ENCODE measurements around the gene GTF2H3.

GTF2H3 gene

GRCh38 chr12:123645878-123646277 lies 12.2 kb downstream of the GTF2H3 start:
- DNase-seq (ENCODE audit: low read depth) = no peak

DNA sequence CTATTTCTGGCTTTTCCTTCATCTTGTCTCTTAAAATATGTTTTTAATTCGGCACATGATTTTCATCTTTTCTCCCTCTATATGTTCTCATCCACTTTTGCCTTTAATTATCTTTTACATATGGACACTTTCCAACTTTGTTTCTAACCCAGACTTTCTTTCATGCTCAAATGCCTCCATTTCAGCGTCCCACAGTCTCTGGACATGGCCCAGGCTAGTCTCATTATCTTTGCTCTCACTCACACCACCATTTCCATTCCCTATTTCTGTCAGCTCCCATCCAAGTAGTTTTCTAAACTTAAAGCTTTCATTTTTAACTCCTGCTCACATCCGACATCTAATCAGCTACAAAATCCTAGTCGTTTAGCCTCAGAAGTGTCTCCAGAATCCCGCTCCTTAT lies 14.8 kb downstream of the GTF2H3 start:
- DNase-seq (ENCODE audit: low read depth) = no peak

GRCh38 chr12:123654129-123654701 lies 20.6 kb downstream of the GTF2H3 start:
- no peak for DNase-seq (ENCODE audit: low read depth)

GRCh38 chr12:123655420-123655819 lies 21.8 kb downstream of the GTF2H3 start:
- DNase-seq (ENCODE audit: low read depth) = no peak

GRCh38 chr12:123656392-123656791 lies 22.8 kb downstream of the GTF2H3 start:
- no peak for DNase-seq (ENCODE audit: low read depth)

GRCh38 chr12:123657211-123657610 lies 23.6 kb downstream of the GTF2H3 start:
- no peak for DNase-seq (ENCODE audit: low read depth)

- no peak for DNase-seq (ENCODE audit: low read depth)
Observed at GRCh38 chr12:123659996-123660727, 26.5 kb downstream of the GTF2H3 start.

- DNase-seq (ENCODE audit: low read depth) = no peak
Observed at GRCh38 chr12:123667771-123668170, 34.1 kb downstream of the GTF2H3 start.

DNA sequence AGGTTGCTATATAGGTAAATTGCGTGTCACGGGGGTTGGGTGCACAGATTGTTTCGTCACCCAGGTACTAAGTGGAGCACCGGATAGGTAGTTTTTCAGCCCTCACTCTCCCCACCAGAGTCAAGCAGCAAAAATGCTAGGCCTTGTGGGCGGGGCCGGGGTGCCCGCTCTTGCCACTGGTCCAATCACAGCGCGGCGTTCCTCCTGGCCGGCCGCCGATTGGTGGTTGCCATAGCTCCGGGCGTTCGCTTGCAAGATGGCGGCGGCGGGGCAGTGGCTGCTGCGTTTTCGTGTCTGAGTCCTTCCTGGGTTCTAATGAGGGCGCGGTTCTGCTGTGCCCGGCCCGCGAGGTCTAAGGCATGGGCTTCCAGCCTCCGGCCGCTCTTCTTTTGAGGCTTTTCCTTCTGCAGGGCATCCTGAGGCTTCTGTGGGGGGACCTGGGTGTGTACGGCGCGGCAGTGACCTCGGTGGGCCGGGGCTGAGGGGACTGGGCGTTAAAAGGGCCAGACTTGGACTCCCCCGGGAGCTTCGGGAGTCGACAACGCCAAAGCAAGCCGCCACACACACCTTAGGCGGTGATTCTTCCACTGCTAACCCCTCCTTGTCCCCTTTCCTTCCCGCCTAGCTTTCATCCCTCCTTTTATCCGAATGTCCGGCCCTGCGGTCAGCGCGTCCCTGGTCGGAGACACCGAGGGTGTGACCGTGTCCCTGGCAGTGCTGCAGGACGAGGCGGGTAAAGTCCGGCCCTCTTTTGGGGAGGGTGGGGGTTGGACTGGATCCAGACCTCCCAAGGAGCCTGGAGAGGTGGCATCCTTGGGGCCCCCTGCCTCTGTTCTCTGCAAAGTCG lies 37.5 kb downstream of the GTF2H3 start, which contains the start of gene TCTN2:
TSS of gene TCTN2 (plus strand) at position 232 of the 847 bp plus-strand sequence. CDS start at position 360, 128 bp downstream.
- peak; percentile 93 for DNase-seq (ENCODE audit: low read depth)

DNA sequence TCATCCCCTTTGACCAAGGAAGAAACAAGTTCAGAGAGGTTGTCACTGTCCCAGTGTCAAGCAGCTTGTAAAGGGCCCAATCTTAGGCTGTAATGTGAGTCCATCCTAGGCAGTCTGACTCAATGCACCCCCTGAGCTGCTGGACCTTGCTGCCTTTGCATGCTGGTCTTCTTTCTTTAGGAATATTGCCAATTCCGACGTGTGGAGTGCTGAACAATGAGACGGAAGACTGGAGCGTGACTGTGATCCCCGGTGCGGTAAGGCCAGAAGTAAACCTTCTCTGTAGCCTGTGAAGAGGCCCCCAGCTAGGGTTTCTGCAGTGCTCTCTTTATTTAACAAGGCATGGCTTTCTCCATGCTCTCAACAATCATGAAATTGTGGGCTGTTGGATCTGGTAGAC lies 38.2 kb downstream of the GTF2H3 start:
- no peak for DNase-seq (ENCODE audit: low read depth)

GRCh38 chr12:123675436-123675835 lies 41.8 kb downstream of the GTF2H3 start:
- no peak for DNase-seq (ENCODE audit: low read depth)

GRCh38 chr12:123676616-123677320 lies 43.1 kb downstream of the GTF2H3 start:
- DNase-seq (ENCODE audit: low read depth) = no peak

DNA sequence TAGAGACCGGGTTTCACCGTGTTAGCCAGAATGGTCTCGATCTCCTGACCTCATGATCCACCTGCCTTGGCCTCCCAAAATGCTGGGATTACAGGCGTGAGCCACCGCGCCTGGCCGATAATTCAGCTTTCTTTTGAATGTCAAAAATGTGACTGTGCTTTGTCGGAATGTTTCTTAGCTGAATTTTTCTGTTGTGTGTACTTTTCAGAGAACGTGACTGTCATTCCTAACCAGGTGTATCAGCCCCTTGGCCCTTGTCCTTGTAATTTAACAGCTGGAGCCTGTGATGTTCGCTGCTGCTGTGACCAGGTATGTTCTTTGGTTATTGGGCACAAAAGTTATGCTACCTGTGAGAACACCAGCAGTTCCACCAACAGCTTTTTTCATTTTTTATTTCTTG lies 45.4 kb downstream of the GTF2H3 start:
- no peak for DNase-seq (ENCODE audit: low read depth)

- no peak for DNase-seq (ENCODE audit: low read depth)
Observed at GRCh38 chr12:123681605-123682004, 48.0 kb downstream of the GTF2H3 start.

GRCh38 chr12:123683964-123684363 lies 50.3 kb downstream of the GTF2H3 start:
- no peak for DNase-seq (ENCODE audit: low read depth)

DNA sequence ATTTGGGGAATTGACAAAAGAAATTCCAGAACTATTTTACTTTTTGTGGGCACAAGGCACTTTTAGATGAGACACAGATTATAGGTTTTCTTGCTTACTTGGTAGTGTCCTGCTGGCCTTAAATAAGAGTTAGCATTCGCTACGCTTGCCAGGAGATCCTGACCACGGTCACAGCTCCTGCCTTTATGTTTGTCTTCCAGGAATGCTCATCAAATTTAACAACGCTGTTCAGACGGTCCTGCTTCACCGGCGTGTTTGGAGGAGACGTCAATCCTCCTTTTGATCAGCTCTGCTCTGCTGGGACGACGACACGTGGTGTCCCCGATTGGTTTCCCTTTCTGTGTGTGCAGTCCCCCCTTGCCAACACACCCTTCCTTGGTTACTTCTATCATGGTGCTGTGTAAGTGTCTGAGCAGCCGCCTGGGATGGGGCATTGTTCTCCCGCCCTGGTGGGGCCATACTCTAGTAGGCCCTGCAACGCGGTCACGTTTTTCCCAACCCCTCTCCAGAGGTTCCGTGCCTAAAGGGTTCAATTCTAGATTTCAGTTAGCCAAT lies 53.1 kb downstream of the GTF2H3 start:
- DNase-seq (ENCODE audit: low read depth) = no peak

- DNase-seq (ENCODE audit: low read depth) = no peak
Observed at GRCh38 chr12:123690191-123690840, 56.7 kb downstream of the GTF2H3 start.

- DNase-seq (ENCODE audit: low read depth) = no peak
Observed at GRCh38 chr12:123696207-123696606, 62.6 kb downstream of the GTF2H3 start.

DNA sequence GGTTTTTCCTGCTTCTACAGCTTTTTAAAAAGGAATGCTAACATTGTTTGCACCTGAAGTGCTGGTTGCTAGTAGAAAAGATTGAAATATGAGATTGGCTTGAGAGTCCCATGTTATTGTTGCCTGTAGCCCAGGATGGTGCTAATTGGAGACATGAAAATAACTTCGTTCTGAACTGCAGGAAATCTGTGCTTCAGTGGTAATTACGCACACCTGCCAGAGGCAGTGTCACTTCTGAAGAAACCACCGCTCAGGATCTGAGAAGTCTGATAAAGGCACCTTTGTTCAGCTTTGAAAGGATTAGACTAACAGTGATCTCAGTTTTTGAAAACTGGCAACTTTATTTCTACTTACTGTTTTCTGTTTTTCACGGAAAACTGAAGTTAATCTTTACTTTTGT lies 63.0 kb downstream of the GTF2H3 start:
- DNase-seq (ENCODE audit: low read depth) = no peak

DNA sequence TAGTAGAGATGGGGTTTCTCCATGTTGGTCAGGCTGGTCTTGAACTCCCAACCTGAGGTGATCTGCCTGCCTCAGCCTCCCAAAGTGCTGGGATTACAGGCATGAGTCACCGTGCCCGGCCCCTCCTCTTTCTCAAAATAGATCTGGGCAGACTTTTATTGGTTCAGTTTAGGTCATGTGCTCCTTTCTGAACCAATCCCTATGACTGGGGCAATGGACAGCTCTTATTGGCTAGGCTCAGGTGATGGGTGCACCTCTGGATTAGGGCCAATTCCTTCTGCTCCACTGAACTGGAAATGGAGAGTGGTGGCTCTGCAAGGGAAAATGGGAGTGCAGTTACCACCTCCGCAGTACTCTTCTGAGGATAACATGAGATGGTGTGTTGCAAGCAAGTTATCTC lies 72.3 kb downstream of the GTF2H3 start:
- no peak for DNase-seq (ENCODE audit: low read depth)

DNA sequence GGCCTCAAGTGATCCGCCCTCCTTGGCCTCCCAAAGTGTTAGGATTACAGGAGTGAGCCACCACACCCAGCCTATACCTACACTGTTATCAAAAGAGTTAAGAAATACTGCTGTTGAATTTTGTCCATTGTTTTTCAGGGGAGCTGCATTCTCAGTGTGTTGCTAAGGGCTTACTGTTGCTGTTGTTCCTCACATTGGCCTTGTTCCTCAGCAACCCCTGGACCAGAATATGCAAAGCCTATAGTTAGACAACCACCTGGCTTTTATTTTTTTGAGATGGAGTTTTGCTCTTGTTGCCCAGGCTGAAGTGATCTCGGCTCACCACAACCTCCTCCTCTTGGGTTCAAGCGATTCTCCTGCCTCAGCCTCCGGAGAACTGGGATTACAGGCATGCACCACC lies 73.8 kb downstream of the GTF2H3 start:
- no peak for DNase-seq (ENCODE audit: low read depth)
